SK-N-SH (cell line): ENCODE results near the gene SHH.

Source experiments
- EP300 ChIP-seq, 2 experiments: IDR thresholded peaks; 2 replicates each; pipeline versions ENCODE4 v1.4.0 to v1.6.1; 2012; ENCODE audit warnings: borderline replicate concordance in 1 of 2, low read depth in 1 of 2, low read length in 1 of 2
- MAX ChIP-seq: IDR thresholded peaks from 2 replicates; pipeline ENCODE4 v1.4.0; 2012; ENCODE audit warnings: low read depth
- MXI1 ChIP-seq: IDR thresholded peaks from 2 replicates; pipeline ENCODE4 v1.6.1; 2012; ENCODE audit warnings: mild to moderate bottlenecking, low read depth, low read length, improper control_type of control experiment
- POLR2AphosphoS5 ChIP-seq: IDR thresholded peaks from 2 replicates; pipeline ENCODE4 v1.6.1; 2012; ENCODE audit warnings: low read depth, low read length
- TAF1 ChIP-seq: IDR thresholded peaks from 2 replicates; pipeline ENCODE4 v1.6.1; 2012; ENCODE audit warnings: low read depth, mild to moderate bottlenecking, low read length, moderate library complexity, borderline replicate concordance
- TCF12 ChIP-seq: IDR thresholded peaks from 2 replicates; pipeline ENCODE4 v1.4.0; 2012
- TF ChIP-seq, protein P1 (sequence below): fragments of 200-600 bp; sonication (generic); IDR thresholded peaks from 2 replicates; pipeline ENCODE4 v1.6.1; 2017; ENCODE audit warnings: antibody characterized with exemption, mild to moderate bottlenecking, moderate library complexity

GRCh38 chr7:155763122-155763521 lies 49.1 kb downstream of the SHH start:
- no peak for TF ChIP-seq EP300 (IDR thresholded peaks at IDR 0.05; ENCODE audit: borderline replicate concordance in 1 of 2, low read depth in 1 of 2, low read length in 1 of 2)
- no peak for TF ChIP-seq MAX
- TF ChIP-seq TCF12, result no peak
- no peak for TF ChIP-seq TAF1
- no peak for TF ChIP-seq POLR2AphosphoS5
- TF ChIP-seq, protein P1, sequence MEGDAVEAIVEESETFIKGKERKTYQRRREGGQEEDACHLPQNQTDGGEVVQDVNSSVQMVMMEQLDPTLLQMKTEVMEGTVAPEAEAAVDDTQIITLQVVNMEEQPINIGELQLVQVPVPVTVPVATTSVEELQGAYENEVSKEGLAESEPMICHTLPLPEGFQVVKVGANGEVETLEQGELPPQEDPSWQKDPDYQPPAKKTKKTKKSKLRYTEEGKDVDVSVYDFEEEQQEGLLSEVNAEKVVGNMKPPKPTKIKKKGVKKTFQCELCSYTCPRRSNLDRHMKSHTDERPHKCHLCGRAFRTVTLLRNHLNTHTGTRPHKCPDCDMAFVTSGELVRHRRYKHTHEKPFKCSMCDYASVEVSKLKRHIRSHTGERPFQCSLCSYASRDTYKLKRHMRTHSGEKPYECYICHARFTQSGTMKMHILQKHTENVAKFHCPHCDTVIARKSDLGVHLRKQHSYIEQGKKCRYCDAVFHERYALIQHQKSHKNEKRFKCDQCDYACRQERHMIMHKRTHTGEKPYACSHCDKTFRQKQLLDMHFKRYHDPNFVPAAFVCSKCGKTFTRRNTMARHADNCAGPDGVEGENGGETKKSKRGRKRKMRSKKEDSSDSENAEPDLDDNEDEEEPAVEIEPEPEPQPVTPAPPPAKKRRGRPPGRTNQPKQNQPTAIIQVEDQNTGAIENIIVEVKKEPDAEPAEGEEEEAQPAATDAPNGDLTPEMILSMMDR, result no peak
- no peak for TF ChIP-seq MXI1
